Uterus (tissue), 2 donors: ENCODE data around the gene GIT1.

Source experiments
- POLR2A ChIP-seq, 2 donors: fragments of 450-650 bp; IDR thresholded peaks; one replicate each; pipeline ENCODE4 v1.6.1; 2016; ENCODE audit warnings: antibody characterized with exemption in 2 of 2, mild to moderate bottlenecking in 1 of 2, moderate library complexity in 1 of 2
- TF ChIP-seq, protein P1 (sequence below), 4 experiments: fragments of 200-600 bp in 2 of 4; fragments of 450-650 bp in 2 of 4; sonication (generic) in 2 of 4; IDR thresholded peaks; one replicate each; pipeline ENCODE4 v1.5.1; 2016 to 2019; ENCODE audit warnings: antibody characterized with exemption in 4 of 4, mild to moderate bottlenecking in 2 of 4, moderate library complexity in 1 of 4

DNA sequence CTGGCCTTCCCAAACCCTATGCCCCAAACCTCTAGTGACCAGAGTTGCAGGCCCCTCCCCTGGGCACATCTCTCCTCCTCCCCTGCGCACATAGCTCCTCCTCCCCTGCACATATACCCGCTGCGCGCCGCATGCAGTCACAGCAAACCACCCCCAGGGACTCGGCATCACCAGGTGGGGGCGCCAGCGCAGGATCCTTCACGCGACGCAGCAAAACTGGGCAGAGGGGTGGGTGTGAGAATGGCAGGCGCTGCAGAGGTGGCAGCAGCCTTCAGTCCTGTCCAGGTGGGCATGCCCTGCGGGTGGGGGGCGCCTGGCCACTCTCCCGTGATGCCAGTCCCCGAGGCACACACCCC is 27.7 kb upstream of the GIT1 start:
- TF ChIP-seq, protein P1, sequence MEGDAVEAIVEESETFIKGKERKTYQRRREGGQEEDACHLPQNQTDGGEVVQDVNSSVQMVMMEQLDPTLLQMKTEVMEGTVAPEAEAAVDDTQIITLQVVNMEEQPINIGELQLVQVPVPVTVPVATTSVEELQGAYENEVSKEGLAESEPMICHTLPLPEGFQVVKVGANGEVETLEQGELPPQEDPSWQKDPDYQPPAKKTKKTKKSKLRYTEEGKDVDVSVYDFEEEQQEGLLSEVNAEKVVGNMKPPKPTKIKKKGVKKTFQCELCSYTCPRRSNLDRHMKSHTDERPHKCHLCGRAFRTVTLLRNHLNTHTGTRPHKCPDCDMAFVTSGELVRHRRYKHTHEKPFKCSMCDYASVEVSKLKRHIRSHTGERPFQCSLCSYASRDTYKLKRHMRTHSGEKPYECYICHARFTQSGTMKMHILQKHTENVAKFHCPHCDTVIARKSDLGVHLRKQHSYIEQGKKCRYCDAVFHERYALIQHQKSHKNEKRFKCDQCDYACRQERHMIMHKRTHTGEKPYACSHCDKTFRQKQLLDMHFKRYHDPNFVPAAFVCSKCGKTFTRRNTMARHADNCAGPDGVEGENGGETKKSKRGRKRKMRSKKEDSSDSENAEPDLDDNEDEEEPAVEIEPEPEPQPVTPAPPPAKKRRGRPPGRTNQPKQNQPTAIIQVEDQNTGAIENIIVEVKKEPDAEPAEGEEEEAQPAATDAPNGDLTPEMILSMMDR (IDR thresholded peaks at IDR 0.05): peak in 3 of 4 experiments; percentile 31 to 56 (median 41)
- no peak for TF ChIP-seq POLR2A (IDR thresholded peaks at IDR 0.05)
